HepG2 (cell line): Measurements from ENCODE around the gene LRRC4C. TPM values are rescaled to one million over a fixed set of nuclear protein-coding genes. Genes with fewer than 3 reads are reported as not detected.

Experiments
- SYNCRIP ChIP-seq: fragments of 200-400 bp; formaldehyde crosslinking; IDR thresholded peaks from 2 replicates; pipeline ENCODE4 v1.6.1; 2018; ENCODE audit warnings: mild to moderate bottlenecking, low read depth, low read length; ENCODE audit not compliant: insufficient read depth
- ZNF839 ChIP-seq: sonication (generic); formaldehyde crosslinking; IDR thresholded peaks from 2 replicates; pipeline ENCODE4 v1.4.0; 2020; ENCODE audit warnings: missing genetic modification reagents, mild to moderate bottlenecking, borderline replicate concordance
- polyA plus RNA-seq, 8 experiments: library from polyadenylated mRNA; depleted of rRNA in 3 of 8; stranded (reverse) in 7 of 8; unstranded in 1 of 8; fragments of >200 nt; fragmentation: Illumina TruSeq in 4 of 8; extraction: Trizol in 4 of 8; gene quantifications; 2 replicates each; pipeline versions ENCODE4 v1.2.1 to v1.2.3, GENCODE V29; 2011 to 2016; ENCODE audit warnings: low read depth in 4 of 8, missing spikeins in 1 of 8, mixed read lengths in 1 of 8; ENCODE audit not compliant: insufficient read depth in 1 of 8
- total RNA-seq, 5 experiments: library from RNA; depleted of rRNA; stranded (reverse); fragments of >200 nt; fragmentation: Illumina TruSeq; extraction: Trizol; gene quantifications; 2 replicates each; pipeline ENCODE4 v1.2.3, GENCODE V29; 2016; ENCODE audit warnings: low read depth in 1 of 5
- TF ChIP-seq, protein P1 (sequence below): sonication (generic); formaldehyde crosslinking; IDR thresholded peaks from 2 replicates; pipeline ENCODE4 v1.5.0; 2020; ENCODE audit warnings: mild to moderate bottlenecking, missing genetic modification reagents, borderline replicate concordance
- TF ChIP-seq, protein P2 (sequence below): IDR thresholded peaks from 2 replicates; pipeline ENCODE4 v1.6.1; 2016; ENCODE audit warnings: mild to moderate bottlenecking, missing biosample characterization, missing genetic modification reagents
- TF ChIP-seq, protein P3 (sequence below): sonication (generic); formaldehyde crosslinking; IDR thresholded peaks from 2 replicates; pipeline ENCODE4 v1.4.0; 2020; ENCODE audit warnings: missing genetic modification reagents

The LRRC4C gene
- total and polyA plus RNA-seq, 2 of the 13 experiments (the other 11 are each of a cell fraction or from before 2014, with no cell fraction given): not detected

DNA sequence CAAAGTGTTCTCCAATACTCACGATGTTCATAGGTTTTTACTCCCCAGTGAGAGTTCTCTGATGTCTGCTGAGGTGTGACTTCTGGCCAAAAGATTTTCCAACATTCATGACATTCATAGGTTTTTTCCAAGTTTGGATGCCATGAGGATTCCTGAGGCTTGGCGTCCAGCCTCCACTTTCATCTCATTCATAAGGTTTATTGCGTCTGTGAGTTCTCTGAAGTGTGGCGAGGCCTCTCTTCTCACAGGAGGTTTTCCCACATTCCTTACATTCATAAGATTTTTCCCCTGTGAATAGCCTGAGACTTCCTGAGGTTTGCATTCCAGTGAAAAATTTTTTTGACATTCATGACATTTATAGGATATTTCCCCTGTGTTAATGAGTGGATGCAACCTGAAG, 1014.1 kb downstream of the LRRC4C start (continued):
- TF ChIP-seq, protein P1, sequence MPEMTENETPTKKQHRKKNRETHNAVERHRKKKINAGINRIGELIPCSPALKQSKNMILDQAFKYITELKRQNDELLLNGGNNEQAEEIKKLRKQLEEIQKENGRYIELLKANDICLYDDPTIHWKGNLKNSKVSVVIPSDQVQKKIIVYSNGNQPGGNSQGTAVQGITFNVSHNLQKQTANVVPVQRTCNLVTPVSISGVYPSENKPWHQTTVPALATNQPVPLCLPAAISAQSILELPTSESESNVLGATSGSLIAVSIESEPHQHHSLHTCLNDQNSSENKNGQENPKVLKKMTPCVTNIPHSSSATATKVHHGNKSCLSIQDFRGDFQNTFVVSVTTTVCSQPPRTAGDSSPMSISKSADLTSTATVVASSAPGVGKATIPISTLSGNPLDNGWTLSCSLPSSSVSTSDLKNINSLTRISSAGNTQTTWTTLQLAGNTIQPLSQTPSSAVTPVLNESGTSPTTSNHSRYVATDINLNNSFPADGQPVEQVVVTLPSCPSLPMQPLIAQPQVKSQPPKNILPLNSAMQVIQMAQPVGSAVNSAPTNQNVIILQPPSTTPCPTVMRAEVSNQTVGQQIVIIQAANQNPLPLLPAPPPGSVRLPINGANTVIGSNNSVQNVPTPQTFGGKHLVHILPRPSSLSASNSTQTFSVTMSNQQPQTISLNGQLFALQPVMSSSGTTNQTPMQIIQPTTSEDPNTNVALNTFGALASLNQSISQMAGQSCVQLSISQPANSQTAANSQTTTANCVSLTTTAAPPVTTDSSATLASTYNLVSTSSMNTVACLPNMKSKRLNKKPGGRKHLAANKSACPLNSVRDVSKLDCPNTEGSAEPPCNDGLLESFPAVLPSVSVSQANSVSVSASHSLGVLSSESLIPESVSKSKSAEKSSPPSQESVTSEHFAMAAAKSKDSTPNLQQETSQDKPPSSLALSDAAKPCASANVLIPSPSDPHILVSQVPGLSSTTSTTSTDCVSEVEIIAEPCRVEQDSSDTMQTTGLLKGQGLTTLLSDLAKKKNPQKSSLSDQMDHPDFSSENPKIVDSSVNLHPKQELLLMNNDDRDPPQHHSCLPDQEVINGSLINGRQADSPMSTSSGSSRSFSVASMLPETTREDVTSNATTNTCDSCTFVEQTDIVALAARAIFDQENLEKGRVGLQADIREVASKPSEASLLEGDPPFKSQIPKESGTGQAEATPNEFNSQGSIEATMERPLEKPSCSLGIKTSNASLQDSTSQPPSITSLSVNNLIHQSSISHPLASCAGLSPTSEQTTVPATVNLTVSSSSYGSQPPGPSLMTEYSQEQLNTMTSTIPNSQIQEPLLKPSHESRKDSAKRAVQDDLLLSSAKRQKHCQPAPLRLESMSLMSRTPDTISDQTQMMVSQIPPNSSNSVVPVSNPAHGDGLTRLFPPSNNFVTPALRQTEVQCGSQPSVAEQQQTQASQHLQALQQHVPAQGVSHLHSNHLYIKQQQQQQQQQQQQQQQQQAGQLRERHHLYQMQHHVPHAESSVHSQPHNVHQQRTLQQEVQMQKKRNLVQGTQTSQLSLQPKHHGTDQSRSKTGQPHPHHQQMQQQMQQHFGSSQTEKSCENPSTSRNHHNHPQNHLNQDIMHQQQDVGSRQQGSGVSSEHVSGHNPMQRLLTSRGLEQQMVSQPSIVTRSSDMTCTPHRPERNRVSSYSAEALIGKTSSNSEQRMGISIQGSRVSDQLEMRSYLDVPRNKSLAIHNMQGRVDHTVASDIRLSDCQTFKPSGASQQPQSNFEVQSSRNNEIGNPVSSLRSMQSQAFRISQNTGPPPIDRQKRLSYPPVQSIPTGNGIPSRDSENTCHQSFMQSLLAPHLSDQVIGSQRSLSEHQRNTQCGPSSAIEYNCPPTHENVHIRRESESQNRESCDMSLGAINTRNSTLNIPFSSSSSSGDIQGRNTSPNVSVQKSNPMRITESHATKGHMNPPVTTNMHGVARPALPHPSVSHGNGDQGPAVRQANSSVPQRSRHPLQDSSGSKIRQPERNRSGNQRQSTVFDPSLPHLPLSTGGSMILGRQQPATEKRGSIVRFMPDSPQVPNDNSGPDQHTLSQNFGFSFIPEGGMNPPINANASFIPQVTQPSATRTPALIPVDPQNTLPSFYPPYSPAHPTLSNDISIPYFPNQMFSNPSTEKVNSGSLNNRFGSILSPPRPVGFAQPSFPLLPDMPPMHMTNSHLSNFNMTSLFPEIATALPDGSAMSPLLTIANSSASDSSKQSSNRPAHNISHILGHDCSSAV (CRISPR knock-in tag): no peak
- TF ChIP-seq, protein P2, sequence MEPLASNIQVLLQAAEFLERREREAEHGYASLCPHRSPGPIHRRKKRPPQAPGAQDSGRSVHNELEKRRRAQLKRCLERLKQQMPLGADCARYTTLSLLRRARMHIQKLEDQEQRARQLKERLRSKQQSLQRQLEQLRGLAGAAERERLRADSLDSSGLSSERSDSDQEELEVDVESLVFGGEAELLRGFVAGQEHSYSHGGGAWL (CRISPR knock-in tag): no peak
- TF ChIP-seq ZNF839 (CRISPR knock-in tag) (no peak), SYNCRIP (no peak)
- TF ChIP-seq, protein P3, sequence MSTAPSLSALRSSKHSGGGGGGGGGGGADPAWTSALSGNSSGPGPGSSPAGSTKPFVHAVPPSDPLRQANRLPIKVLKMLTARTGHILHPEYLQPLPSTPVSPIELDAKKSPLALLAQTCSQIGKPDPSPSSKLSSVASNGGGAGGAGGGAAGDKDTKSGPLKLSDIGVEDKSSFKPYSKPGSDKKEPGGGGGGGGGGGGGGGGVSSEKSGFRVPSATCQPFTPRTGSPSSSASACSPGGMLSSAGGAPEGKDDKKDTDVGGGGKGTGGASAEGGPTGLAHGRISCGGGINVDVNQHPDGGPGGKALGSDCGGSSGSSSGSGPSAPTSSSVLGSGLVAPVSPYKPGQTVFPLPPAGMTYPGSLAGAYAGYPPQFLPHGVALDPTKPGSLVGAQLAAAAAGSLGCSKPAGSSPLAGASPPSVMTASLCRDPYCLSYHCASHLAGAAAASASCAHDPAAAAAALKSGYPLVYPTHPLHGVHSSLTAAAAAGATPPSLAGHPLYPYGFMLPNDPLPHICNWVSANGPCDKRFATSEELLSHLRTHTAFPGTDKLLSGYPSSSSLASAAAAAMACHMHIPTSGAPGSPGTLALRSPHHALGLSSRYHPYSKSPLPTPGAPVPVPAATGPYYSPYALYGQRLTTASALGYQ: no peak
- TF ChIP-seq, all 625 proteins: peak for 0
